Measurements from ENCODE around the gene PIEZO1.

GRCh38 chr16:88700636-88701482 is 84.2 kb downstream of the PIEZO1 start:
- no peak for TF ChIP-seq POLR2A (IDR thresholded peaks at IDR 0.05; ENCODE audit: low read length)
- no peak for TF ChIP-seq GATA1 (IDR thresholded peaks at IDR 0.05; ENCODE audit: low read depth, low read length)
